ENCODE data around the gene SPEN. TPM values are rescaled to one million over a fixed set of nuclear protein-coding genes. Genes with fewer than 3 reads are reported as not detected.

Gene SPEN
- total and polyA plus RNA-seq, 9 of the 15 experiments (the other 6 are each of a cell fraction or from before 2014, with no cell fraction given) = 5.7 to 87.5 (median 27.2) TPM

- Histone ChIP-seq H3K27ac (ENCODE audit: extremely low read depth, low read depth, low read length) (no peak overlapping the region), H2AFZ (ENCODE audit: low read depth, low read length) (no peak overlapping the region), H4K20me1 (replicated peaks; ENCODE audit: control insufficient read depth, insufficient read depth, low read length) (no peaks in the 10 kb centered on the region; the same call in 1 of the 2 replicates), H3K9me3 (replicated peaks; ENCODE audit: control insufficient read depth, insufficient read depth, low read depth, low read length) (no peaks in the 10 kb centered on the region), H3K4me2 (ENCODE audit: insufficient read depth, low read length) (no peak overlapping the region), H3K27me3 (ENCODE audit: control insufficient read depth in 2 of 2, insufficient read depth in 2 of 2, low read length in 2 of 2) (no peaks in the 10 kb centered on the region), H3K9me1 (ENCODE audit: control insufficient read depth, insufficient read depth, low read length) (no peaks in the 10 kb centered on the region), H3K9ac (ENCODE audit: insufficient read depth in 1 of 2, low read depth in 2 of 2, low read length in 2 of 2) (peak overlapping the region in 1 of 2 experiments; percentile 4; a peak in 1 of 4 replicates), H3K79me2 (ENCODE audit: control insufficient read depth, insufficient read depth, low read length) (peaks cover 14% of the 10 kb centered on the region), H3K4me1 (replicated peaks in 1 of 2; ENCODE audit: control insufficient read depth in 2 of 2, insufficient read depth in 2 of 2, low read length in 2 of 2) (peaks cover 5 to 43% of the 10 kb centered on the region in 2 experiments), H3K4me3 (no peak overlapping the region), H3K36me3 (ENCODE audit: control insufficient read depth, insufficient read depth, low read length) (peaks cover 99% of the 10 kb centered on the region)
- no peak for DNase-seq (ENCODE audit: extremely low read depth in 1 of 4, low spot score in 3 of 4)
- BruUV-seq (replicated peaks) = no TSS peak
- no peak for ATAC-seq
- ChIA-PET POLR2A (interaction anchor here (1.0 to 2.6 kb wide), 3 partner anchors 8 to 131 kb away, joined by 3 to 10 read pairs (median 9); no protein-coding TSS in a partner anchor), CTCF (ENCODE audit: low intra/inter-chr PET ratio) (no interaction called here)
- in situ Hi-C loops (cut with MboI) (no loop called here), intact Hi-C loops (cut with micrococcal nuclease) (no loop called here)
- no peak for FAIRE-seq
- WGBS (ENCODE audit: insufficient coverage, low coverage, missing lambda C conversion rate) = 95% methylated on average over 31 of the region's 33 CpGs
- TF ChIP-seq ETV6 (IDR thresholded peaks at IDR 0.05; ENCODE audit: borderline replicate concordance in 1 of 2, low read depth in 2 of 2, low read length in 1 of 2) = no peak
- TF ChIP-seq ETV6 (CRISPR knock-in tag; IDR thresholded peaks at IDR 0.05; ENCODE audit: borderline replicate concordance) = no peak
- TF ChIP-seq, protein P1, sequence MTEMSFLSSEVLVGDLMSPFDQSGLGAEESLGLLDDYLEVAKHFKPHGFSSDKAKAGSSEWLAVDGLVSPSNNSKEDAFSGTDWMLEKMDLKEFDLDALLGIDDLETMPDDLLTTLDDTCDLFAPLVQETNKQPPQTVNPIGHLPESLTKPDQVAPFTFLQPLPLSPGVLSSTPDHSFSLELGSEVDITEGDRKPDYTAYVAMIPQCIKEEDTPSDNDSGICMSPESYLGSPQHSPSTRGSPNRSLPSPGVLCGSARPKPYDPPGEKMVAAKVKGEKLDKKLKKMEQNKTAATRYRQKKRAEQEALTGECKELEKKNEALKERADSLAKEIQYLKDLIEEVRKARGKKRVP (CRISPR knock-in tag; IDR thresholded peaks at IDR 0.05) = no peak
- TF ChIP-seq, protein P2, sequence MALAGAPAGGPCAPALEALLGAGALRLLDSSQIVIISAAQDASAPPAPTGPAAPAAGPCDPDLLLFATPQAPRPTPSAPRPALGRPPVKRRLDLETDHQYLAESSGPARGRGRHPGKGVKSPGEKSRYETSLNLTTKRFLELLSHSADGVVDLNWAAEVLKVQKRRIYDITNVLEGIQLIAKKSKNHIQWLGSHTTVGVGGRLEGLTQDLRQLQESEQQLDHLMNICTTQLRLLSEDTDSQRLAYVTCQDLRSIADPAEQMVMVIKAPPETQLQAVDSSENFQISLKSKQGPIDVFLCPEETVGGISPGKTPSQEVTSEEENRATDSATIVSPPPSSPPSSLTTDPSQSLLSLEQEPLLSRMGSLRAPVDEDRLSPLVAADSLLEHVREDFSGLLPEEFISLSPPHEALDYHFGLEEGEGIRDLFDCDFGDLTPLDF (CRISPR knock-in tag; IDR thresholded peaks at IDR 0.05) = no peak
- TF ChIP-seq ZBTB1 (CRISPR knock-in tag; IDR thresholded peaks at IDR 0.05; ENCODE audit: borderline replicate concordance, low read depth) = no peak
- no peak for TF ChIP-seq IRF9 (tag; IDR thresholded peaks at IDR 0.05)
- TF ChIP-seq ZC3H11A (IDR thresholded peaks at IDR 0.05; ENCODE audit: low read depth, low read length) = no peak
- TF ChIP-seq STAG1 (CRISPR knock-in tag; IDR thresholded peaks at IDR 0.05; ENCODE audit: borderline replicate concordance) = 0 out of 2 replicates have a peak, but pooled peaks have one; percentile 10
- no peak for TF ChIP-seq CHD2 (IDR thresholded peaks at IDR 0.05; ENCODE audit: low read depth, low read length)
- peak; percentile 90 for TF ChIP-seq RBM22 (IDR thresholded peaks at IDR 0.05; ENCODE audit: low read depth, low read length, poor library complexity, severe bottlenecking)
- TF ChIP-seq SMAD3 (CRISPR knock-in tag; conservative IDR thresholded peaks at IDR 0.05) = no peak
- no peak for TF ChIP-seq NCOA1 (IDR thresholded peaks at IDR 0.05; ENCODE audit: low read depth)
- no peak for TF ChIP-seq SAP30 (IDR thresholded peaks at IDR 0.05; ENCODE audit: borderline replicate concordance, insufficient read depth, low read depth, low read length, poor library complexity, severe bottlenecking)
- TF ChIP-seq, protein P3, sequence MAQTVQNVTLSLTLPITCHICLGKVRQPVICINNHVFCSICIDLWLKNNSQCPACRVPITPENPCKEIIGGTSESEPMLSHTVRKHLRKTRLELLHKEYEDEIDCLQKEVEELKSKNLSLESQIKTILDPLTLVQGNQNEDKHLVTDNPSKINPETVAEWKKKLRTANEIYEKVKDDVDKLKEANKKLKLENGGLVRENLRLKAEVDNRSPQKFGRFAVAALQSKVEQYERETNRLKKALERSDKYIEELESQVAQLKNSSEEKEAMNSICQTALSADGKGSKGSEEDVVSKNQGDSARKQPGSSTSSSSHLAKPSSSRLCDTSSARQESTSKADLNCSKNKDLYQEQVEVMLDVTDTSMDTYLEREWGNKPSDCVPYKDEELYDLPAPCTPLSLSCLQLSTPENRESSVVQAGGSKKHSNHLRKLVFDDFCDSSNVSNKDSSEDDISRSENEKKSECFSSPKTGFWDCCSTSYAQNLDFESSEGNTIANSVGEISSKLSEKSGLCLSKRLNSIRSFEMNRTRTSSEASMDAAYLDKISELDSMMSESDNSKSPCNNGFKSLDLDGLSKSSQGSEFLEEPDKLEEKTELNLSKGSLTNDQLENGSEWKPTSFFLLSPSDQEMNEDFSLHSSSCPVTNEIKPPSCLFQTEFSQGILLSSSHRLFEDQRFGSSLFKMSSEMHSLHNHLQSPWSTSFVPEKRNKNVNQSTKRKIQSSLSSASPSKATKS (CRISPR knock-in tag; IDR thresholded peaks at IDR 0.05) = no peak
- peak; percentile 70 for TF ChIP-seq POLR2G (IDR thresholded peaks at IDR 0.05; ENCODE audit: low read depth, low read length)
- no peak for TF ChIP-seq CHCHD3 (CRISPR knock-in tag; IDR thresholded peaks at IDR 0.05)
- no peak for TF ChIP-seq ZNF436 (CRISPR knock-in tag; IDR thresholded peaks at IDR 0.05)
Observed at GRCh38 chr1:15943328-15943991, 96.0 kb downstream of the SPEN start.

Data from K562 (cell line).